ENCODE data around the gene SMCHD1. TPM values are rescaled to one million over a fixed set of nuclear protein-coding genes. Genes with fewer than 3 reads are reported as not detected.

SMCHD1 gene
- total and polyA plus RNA-seq, 4 donors = 4.4 to 49.0 (median 25.4) TPM

DNA sequence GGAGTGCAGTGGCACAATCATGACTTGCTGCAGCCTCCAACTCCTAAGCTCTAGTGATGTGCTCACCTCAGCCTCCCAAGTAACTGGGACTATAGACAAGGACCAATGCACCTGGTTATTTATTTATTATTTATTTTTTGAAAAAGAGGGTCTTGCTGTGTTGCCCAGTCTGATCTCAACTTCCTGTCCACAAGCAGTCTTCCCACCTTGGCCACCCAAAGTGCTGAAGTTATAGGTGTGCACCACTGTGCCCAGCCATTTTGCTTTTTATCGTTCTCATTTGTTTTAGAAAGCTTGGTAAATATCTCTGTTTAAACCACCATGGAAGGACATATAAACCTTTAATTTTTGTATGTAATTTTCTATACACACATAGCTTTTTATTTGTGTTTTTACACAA, 74.2 kb downstream of the SMCHD1 start:
- 100% methylated on average over 1 of the region's 1 CpG for WGBS

More for the DNA sequence above, 74.2 kb downstream of the SMCHD1 start:
- H3K4me3 ChIP-seq (ENCODE audit: low read depth in 1 of 3, low read length in 3 of 3) = no peak overlapping the region
- no peak overlapping the region for H3K27ac ChIP-seq (ENCODE audit: low read depth in 1 of 2, low read length in 2 of 2)
- H3K36me3 ChIP-seq (ENCODE audit: control insufficient read depth in 4 of 4, insufficient read depth in 3 of 4, low read depth in 1 of 4, low read length in 3 of 4) = peaks cover 1 to 54% (median 47%) of the 10 kb centered on the region in 4 donors
- DNase-seq (ENCODE audit: low spot score) = no peak
- no peaks in the 10 kb centered on the region for H3K4me1 ChIP-seq (ENCODE audit: control insufficient read depth in 4 of 4, insufficient read depth in 4 of 4, low read length in 3 of 4)
- no peaks in the 10 kb centered on the region for H3K27me3 ChIP-seq (ENCODE audit: control insufficient read depth in 4 of 4, insufficient read depth in 4 of 4, low read length in 3 of 4)
- TF ChIP-seq HNF4G (IDR thresholded peaks at IDR 0.05) = no peak
- TF ChIP-seq JUND (IDR thresholded peaks at IDR 0.05) = no peak
- TF ChIP-seq, protein P1, sequence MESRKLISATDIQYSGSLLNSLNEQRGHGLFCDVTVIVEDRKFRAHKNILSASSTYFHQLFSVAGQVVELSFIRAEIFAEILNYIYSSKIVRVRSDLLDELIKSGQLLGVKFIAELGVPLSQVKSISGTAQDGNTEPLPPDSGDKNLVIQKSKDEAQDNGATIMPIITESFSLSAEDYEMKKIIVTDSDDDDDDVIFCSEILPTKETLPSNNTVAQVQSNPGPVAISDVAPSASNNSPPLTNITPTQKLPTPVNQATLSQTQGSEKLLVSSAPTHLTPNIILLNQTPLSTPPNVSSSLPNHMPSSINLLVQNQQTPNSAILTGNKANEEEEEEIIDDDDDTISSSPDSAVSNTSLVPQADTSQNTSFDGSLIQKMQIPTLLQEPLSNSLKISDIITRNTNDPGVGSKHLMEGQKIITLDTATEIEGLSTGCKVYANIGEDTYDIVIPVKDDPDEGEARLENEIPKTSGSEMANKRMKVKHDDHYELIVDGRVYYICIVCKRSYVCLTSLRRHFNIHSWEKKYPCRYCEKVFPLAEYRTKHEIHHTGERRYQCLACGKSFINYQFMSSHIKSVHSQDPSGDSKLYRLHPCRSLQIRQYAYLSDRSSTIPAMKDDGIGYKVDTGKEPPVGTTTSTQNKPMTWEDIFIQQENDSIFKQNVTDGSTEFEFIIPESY (IDR thresholded peaks at IDR 0.05) = no peak
- no peak for TF ChIP-seq HNF4A (conservative IDR thresholded peaks at IDR 0.05)
- TF ChIP-seq, protein P2, sequence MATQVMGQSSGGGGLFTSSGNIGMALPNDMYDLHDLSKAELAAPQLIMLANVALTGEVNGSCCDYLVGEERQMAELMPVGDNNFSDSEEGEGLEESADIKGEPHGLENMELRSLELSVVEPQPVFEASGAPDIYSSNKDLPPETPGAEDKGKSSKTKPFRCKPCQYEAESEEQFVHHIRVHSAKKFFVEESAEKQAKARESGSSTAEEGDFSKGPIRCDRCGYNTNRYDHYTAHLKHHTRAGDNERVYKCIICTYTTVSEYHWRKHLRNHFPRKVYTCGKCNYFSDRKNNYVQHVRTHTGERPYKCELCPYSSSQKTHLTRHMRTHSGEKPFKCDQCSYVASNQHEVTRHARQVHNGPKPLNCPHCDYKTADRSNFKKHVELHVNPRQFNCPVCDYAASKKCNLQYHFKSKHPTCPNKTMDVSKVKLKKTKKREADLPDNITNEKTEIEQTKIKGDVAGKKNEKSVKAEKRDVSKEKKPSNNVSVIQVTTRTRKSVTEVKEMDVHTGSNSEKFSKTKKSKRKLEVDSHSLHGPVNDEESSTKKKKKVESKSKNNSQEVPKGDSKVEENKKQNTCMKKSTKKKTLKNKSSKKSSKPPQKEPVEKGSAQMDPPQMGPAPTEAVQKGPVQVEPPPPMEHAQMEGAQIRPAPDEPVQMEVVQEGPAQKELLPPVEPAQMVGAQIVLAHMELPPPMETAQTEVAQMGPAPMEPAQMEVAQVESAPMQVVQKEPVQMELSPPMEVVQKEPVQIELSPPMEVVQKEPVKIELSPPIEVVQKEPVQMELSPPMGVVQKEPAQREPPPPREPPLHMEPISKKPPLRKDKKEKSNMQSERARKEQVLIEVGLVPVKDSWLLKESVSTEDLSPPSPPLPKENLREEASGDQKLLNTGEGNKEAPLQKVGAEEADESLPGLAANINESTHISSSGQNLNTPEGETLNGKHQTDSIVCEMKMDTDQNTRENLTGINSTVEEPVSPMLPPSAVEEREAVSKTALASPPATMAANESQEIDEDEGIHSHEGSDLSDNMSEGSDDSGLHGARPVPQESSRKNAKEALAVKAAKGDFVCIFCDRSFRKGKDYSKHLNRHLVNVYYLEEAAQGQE (IDR thresholded peaks at IDR 0.05) = no peak
- TF ChIP-seq EGR1 (IDR thresholded peaks at IDR 0.05; ENCODE audit: low read depth in 2 of 2) = no peak
- TF ChIP-seq FOXA1 (IDR thresholded peaks at IDR 0.05) = no peak
- no peak for TF ChIP-seq TAF1 (conservative IDR thresholded peaks at IDR 0.05)
- TF ChIP-seq SP1 (IDR thresholded peaks at IDR 0.05) = no peak
- TF ChIP-seq RXRA (IDR thresholded peaks at IDR 0.05) = no peak
- TF ChIP-seq, protein P3, sequence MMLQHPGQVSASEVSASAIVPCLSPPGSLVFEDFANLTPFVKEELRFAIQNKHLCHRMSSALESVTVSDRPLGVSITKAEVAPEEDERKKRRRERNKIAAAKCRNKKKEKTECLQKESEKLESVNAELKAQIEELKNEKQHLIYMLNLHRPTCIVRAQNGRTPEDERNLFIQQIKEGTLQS (IDR thresholded peaks at IDR 0.05) = no peak
- TF ChIP-seq FOXA2 (IDR thresholded peaks at IDR 0.05) = no peak
- no peak for TF ChIP-seq YY1 (IDR thresholded peaks at IDR 0.05)
- TF ChIP-seq MAX (IDR thresholded peaks at IDR 0.05) = no peak
- TF ChIP-seq GABPA (IDR thresholded peaks at IDR 0.05 in 1 of 2, conservative IDR thresholded peaks at IDR 0.05 in 1 of 2) = no peak
- TF ChIP-seq RAD21 (IDR thresholded peaks at IDR 0.05) = no peak
- TF ChIP-seq CTCF (IDR thresholded peaks at IDR 0.05; ENCODE audit: low read depth, low read length, missing input control) = no peak
- no peak for TF ChIP-seq NR2F2 (IDR thresholded peaks at IDR 0.05)
- no peak overlapping the region for H3K9ac ChIP-seq (ENCODE audit: low read depth in 1 of 2, low read length in 2 of 2)
- H3K9me3 ChIP-seq (ENCODE audit: control insufficient read depth in 4 of 4, low read length in 3 of 4) = no peaks in the 10 kb centered on the region

All from liver (tissue), 9 donors.